HUDEP-2 (cell line): Measurements from ENCODE around the gene NUP50.
"Not testable (repeated sequence)": the region's sequence is repeated elsewhere in the genome, so short reads cannot be mapped to it uniquely, and the experiment has no call there.

Experiments
- DNase-seq, 76 experiments: peaks; one replicate each; lab custom pipeline; 2025; ENCODE audit not compliant: unreplicated experiment in 76 of 76; lab: John Stamatoyannopoulos, UW

The NUP50 gene

DNA sequence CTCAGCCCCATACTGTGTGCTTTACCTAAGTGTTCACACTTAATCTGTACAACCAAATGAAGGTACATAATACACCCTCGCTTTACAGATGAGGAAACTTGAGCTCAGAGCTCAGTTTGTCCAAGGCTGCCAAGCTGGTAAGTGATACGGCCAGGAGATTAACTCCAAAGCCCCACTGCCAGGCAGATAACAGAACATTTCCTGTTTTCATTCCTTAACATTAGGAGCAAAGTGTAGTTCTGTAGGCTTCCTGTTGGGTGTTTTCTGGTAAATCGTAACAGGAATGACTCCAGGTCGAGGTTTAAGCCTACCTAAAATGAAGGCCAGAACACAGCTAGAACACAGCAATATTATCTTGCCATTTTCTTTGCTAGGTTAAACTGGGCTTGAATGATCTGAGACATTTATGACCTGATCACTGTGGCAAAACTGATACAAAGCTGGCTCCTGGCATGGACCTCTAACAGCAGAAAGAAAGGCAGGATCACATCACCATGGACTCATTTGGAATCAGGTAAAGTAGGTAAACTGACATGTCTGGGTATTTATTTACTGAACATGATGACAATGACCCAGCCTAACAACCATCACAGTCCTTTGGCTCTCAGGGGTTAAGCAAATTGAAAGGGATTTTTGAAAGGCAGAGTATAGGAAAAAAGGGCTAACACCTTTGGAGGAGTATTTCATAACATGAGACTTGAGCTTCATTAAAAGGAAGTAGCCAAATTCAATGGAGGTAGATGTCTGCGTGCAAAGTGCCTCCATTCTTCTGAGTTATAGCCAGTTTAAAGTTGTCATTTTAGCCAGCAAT lies 3.9 kb upstream of the NUP50 start:
- peak in 3 of 76 experiments; percentile 17 to 24 (median 18) for DNase-seq

DNA sequence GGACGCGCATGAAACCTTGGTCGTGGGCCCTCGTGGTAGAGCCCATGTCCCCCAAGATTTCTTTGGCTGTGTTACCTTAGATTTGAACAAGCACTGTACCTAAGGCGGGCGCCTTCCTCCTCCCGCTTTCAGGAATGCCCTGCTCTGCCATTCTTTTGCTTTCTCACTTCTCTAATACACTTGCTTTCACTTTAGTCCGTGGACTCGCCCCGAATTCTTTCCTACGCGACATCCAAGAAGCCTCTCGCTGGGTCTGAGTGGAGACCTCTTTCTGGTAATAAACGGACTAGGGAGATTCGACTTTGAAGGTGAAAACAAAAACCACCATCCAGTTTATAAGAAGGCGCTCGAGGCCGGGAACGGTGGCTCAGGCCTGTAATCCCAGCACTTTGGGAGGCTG lies 1.2 kb upstream of the NUP50 start:
- DNase-seq = no peak

GRCh38 chr22:45163099-45163450 lies 650 bp upstream of the NUP50 start:
- peak in 8 of 76 experiments; percentile 2 to 46 (median 32) for DNase-seq

- peak in 33 of 76 experiments; percentile 6 to 62 (median 29) for DNase-seq
These were observed 754 bp downstream of the NUP50 start for GRCh38 chr22:45164270-45165088.

- DNase-seq = peak in 2 of 76 experiments; percentile 14 to 16
These were observed 3.2 kb downstream of the NUP50 start for GRCh38 chr22:45166932-45167331.

DNA sequence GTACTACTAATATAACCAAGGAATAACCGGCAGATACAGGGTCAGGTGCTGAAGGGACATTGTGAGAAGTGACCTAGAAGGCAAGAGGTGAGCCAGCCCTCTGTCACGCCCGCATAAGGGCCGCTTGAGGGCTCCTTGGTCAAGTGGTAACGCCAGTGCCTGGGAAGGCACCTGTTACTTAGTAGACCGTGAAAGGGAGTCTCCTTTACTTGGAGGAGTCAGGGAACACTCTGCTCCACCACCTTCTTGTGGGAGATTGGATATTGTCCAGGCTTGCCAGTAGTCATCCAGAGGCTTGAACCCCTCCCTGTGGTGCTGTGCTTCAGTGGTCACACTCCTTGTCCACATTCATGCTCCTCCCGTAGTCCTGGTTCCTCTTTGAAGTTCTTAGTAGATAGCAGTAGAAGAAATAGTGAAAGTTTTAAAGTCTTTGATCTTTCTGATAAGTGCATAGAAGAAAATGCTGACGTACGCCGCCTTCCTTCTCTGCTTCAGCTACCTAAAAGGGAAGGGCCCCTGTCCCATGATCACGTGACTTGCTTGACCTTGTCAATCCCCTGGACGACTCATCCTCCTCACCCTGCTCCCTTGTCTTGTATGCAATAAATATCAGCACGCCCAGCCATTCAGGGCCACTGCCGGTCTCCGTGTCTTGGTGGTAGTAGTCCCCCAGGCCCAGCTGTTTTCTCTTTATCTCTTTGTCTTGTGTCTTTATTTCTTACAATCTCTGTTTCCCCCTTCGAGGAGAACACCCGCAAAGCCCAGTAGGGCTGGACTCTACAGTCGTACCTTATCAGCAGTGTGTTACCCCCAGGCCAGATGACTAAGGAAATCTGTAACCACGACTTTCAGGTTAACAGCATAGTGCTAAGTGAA lies 6.1 kb downstream of the NUP50 start:
- DNase-seq = peak in 22 of 76 experiments; percentile 11 to 80 (median 35)

DNA sequence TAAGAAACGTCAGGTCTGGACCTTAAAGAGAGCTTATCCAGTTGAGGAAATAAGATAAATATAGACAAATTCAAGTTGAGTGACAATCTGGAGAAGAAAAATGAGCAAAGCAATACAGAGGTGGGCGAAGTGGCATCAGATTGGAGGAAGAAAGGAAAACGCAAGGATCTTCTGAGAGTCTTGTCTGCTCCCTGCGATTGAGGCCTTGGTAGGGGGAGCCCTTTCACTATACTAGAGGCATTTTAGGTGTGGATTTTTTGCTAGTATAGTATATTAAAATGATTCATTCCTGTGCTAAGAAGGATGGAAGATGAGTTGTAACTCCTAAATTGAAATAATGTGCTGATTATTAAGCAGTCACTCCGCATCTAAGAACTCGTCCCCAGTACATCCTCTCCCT lies 8.1 kb downstream of the NUP50 start:
- DNase-seq = no peak

DNA sequence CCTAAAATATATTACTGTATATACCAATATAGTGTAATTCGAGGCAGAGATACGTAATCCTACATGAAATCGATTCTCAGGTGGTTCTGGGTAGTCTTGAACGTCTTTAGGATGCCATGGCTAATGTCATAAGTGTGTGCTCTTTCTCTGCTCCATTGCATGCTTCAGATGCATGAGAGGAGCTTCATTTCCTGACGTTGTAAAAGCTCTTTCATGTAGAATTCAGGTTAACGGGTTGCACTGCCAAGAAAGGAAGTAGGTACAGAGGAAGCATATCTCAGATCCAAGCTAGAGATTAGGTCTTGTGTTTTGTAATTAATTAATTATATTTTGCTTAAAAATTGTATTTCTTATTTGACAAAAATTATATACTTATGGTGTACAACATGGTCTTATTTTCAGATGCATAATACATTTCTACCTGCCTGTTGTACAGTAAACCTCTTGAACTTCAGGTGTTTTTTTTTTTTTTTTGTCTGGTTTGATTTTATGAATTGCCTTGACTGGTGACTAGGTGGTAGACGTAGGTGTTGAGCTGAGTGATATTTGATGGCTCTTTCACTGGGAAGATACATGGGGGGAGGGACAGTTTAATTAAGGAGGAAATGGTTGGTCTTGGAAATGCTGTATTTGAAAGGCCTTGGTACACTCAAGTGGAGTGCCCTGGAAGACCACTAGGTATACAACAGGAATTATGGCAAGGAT lies 9.3 kb downstream of the NUP50 start:
- no peak for DNase-seq

DNA sequence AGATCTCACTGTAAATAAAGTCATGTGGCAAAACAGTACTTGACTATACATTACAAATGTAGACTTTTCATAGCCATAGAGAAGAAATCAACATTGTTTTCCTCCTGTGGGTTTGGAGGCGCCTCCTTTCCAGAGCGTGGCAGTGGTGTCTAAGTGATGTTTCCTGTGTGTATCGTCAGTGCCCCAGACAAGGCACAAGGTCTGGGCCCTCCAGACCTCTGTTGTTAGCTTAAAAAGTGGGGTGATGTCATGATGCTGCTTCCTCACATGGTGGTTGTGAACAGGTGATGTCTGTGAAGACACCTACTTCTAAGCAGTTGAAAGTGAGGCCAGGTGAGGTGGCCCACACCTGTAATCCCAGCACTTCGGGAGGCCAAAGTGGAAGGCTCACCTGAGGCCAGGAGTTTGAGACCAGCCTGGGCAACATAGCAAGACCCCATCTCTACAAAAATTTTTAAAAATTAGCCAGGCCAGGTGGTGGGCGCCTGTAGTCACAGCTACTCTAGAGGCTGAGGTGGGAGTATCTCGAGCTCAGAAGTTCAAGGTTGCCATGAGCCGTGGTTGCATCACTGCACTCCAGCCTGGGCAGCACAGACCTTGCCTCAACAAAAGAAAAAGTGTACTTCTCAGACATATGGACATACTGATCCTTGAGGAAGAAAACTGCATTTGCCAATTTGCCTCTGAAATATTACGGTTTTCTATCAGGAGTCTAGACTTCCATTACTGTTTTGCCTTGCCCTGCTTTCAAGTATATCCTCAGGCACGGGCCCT lies 15.7 kb downstream of the NUP50 start:
- no peak for DNase-seq

GRCh38 chr22:45180146-45180679 lies 16.5 kb downstream of the NUP50 start:
- DNase-seq = no peak

GRCh38 chr22:45181240-45181639 lies 17.5 kb downstream of the NUP50 start:
- no peak for DNase-seq

- DNase-seq = no peak
These were observed 18.0 kb downstream of the NUP50 start for GRCh38 chr22:45181766-45182165.

DNA sequence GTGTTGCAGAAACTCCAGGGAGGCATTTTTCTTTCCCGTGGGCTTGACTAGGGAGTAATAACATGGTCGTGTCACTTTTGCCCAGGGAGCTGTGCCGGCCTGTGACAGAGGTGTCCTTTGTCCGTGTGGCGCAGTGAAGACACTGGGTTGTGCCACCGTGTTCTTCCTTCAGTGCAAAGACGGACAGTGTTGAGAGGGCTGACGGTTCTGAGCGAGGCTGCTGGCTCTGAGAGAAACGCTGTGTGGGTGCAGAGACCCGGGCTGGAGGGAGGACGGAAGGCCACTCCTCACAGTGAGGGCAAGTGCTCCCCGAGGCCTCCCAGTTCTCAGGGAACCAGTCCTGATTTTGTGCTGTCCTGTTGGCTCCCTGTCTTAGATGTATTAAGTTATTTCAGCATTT lies 20.2 kb downstream of the NUP50 start:
- DNase-seq = no peak

DNA sequence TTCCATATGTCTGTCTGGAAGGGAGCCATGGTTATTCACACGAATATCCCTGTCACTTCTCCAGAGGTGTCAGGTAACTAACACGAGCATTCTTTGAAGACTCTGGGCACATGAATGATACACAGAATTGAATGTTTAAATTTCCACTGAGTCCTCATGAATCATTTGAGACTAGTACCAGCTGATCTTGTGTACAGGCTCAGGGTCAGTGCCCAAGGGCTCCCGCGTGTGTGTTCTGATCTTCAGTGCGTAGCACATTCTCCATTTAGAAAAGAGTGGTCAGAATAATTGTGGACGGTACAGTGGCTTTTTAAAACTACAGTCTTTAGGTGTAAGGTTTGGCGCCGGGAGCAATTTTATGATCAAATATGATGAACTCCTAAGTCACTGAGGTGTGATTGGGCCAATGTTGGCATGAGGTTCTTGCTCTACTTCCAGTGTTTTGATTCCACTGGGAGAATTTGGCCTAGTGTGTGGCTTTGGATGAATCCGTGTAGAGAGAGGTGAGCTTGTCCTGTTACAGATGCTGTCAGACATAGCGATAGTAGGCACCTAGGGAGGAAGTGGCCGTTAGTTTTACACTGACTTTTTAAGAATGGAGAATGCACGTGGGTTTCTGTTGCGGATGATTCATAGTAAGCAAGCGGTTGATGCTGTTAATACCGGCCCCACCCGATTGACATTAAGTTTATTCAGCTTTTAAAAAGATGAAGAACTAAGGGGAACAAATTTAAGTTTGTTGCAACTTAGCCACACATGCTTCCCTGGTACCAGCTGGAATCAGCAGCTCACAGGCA lies 22.2 kb downstream of the NUP50 start:
- no peak for DNase-seq

- no peak for DNase-seq
These were observed 24.2 kb downstream of the NUP50 start for GRCh38 chr22:45187891-45188290.

- no peak for DNase-seq
These were observed 25.1 kb downstream of the NUP50 start for GRCh38 chr22:45188779-45189178.

DNA sequence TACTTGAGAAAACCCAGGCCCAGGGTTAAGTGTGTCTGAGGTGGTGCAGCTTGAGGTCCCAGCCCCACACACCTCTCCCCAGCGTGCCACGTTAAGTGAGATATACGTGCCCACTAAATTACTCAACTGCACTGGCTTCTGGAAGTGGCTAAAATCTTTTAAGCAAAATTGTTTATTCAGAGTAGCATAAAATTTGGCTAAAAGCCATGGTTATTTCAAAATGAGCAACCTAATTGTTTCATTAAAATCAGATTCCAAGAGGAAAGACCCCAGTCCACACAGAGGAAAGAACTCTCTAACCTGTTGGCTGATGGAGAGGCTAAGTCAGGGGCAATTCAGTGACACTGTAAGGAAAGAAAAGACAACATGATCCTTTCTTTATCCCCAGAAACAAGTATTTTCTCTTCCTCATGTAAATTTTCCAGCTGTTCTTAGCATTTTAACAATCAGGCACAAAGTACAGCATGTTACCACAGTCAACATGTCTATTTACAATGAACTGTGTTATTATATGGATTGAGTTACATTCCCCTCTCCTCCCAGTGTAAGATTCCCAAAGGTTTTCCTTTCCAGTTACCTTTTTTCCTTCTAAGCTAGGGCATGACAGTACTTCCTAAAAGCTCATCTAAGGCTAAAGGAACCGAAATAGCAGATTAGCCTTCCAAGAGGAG lies 26.6 kb downstream of the NUP50 start:
- no peak for DNase-seq

- DNase-seq = not testable (repeated sequence)
These were observed 28.0 kb downstream of the NUP50 start for GRCh38 chr22:45191746-45192145.
